ENCODE measurements around the gene C19orf47. TPM values are rescaled to one million over a fixed set of nuclear protein-coding genes. Genes with fewer than 3 reads are reported as not detected.

The C19orf47 gene
- total and polyA plus RNA-seq, 2 donors (not counting 3 experiments of a cell fraction or from before 2014, with no cell fraction given): 16.4 to 27.0 TPM

DNA sequence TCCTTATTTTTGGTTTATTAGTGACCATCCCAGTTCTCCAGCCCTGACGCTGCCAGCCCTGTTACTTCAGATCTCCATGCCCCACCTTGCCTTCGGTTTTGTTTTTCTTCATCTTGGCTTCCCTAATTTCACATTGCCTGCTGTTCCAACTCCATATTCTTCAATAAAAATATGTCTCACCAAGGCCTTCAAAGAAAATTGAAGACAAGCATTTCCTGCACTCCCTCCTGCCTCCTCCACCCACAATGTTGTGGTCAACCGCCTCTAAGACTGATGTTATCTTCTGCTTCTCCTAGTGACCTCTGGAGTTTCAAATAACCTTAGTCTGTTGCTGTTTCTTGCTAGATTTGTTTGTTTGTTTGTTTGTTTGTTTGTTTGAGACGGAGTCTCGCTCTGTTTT is 14.9 kb upstream of the C19orf47 start:
- H3K27me3 ChIP-seq (ENCODE audit: control insufficient read depth in 2 of 2, insufficient read depth in 2 of 2, low read length in 2 of 2): no peaks in the 10 kb centered on the region
- no peak for FAIRE-seq
- H3K9ac ChIP-seq (replicated peaks; ENCODE audit: extremely low read depth, insufficient read depth, low read length): no peak overlapping the region
- H3K36me3 ChIP-seq (ENCODE audit: control insufficient read depth in 2 of 2, extremely low read depth in 1 of 2, insufficient read depth in 2 of 2, low read length in 2 of 2): peaks cover 0 to 3% of the 10 kb centered on the region in 2 experiments
- dilution Hi-C loops (cut with MboI; ENCODE audit: extremely low pct_ligation_motif_present, low sequenced_read_pairs) (no loop called here), intact Hi-C loops (cut with micrococcal nuclease) (no loop called here)
- no peaks in the 10 kb centered on the region for H3K9me1 ChIP-seq (replicated peaks; ENCODE audit: control insufficient read depth, extremely low read depth, insufficient read depth, low read length)
- H3K4me1 ChIP-seq (ENCODE audit: control insufficient read depth, extremely low read depth, insufficient read depth, low read length): peaks cover 3% of the 10 kb centered on the region
- H3K4me2 ChIP-seq (ENCODE audit: insufficient read depth, low read length): no peak overlapping the region
- no peak for DNase-seq (ENCODE audit: low read depth, low spot score)
- no peaks in the 10 kb centered on the region for H3K79me2 ChIP-seq (ENCODE audit: control insufficient read depth, insufficient read depth, low read length)
- H3K9me3 ChIP-seq (replicated peaks; ENCODE audit: control insufficient read depth, insufficient read depth, low read length): no peaks in the 10 kb centered on the region
- ChIA-PET CTCF (no interaction called here), POLR2A (no interaction called here)
- H2AFZ ChIP-seq (ENCODE audit: low read depth, low read length): no peak overlapping the region
- no TSS peak for BruUV-seq (replicated peaks)
- H3K27ac ChIP-seq (ENCODE audit: insufficient read depth, low read depth, low read length): no peak overlapping the region
- TF ChIP-seq MYC (IDR thresholded peaks at IDR 0.05; ENCODE audit: low read depth, low read length) (no peak), GATA2 (IDR thresholded peaks at IDR 0.05; ENCODE audit: insufficient read depth, insufficient read length, low read depth, low read length) (no peak), EZH2 (IDR thresholded peaks at IDR 0.05; ENCODE audit: borderline replicate concordance, low read depth, low read length, severe bottlenecking) (no peak), POLR2A (IDR thresholded peaks at IDR 0.05; ENCODE audit: low read depth, low read length) (no peak), JUN (IDR thresholded peaks at IDR 0.05; ENCODE audit: borderline replicate concordance, insufficient read depth, insufficient read length, low read depth) (no peak), FOS (IDR thresholded peaks at IDR 0.05; ENCODE audit: borderline replicate concordance, insufficient read depth, low read length) (no peak), POLR2AphosphoS5 (IDR thresholded peaks at IDR 0.05; ENCODE audit: insufficient read depth, low read depth, low read length) (no peak)
- TF ChIP-seq, protein P1, sequence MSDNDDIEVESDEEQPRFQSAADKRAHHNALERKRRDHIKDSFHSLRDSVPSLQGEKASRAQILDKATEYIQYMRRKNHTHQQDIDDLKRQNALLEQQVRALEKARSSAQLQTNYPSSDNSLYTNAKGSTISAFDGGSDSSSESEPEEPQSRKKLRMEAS (IDR thresholded peaks at IDR 0.05; ENCODE audit: insufficient read depth, insufficient read length): no peak
- TF ChIP-seq, protein P2, sequence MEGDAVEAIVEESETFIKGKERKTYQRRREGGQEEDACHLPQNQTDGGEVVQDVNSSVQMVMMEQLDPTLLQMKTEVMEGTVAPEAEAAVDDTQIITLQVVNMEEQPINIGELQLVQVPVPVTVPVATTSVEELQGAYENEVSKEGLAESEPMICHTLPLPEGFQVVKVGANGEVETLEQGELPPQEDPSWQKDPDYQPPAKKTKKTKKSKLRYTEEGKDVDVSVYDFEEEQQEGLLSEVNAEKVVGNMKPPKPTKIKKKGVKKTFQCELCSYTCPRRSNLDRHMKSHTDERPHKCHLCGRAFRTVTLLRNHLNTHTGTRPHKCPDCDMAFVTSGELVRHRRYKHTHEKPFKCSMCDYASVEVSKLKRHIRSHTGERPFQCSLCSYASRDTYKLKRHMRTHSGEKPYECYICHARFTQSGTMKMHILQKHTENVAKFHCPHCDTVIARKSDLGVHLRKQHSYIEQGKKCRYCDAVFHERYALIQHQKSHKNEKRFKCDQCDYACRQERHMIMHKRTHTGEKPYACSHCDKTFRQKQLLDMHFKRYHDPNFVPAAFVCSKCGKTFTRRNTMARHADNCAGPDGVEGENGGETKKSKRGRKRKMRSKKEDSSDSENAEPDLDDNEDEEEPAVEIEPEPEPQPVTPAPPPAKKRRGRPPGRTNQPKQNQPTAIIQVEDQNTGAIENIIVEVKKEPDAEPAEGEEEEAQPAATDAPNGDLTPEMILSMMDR (IDR thresholded peaks at IDR 0.05; ENCODE audit: extremely low read depth in 1 of 2, insufficient read depth in 1 of 2, low read depth in 1 of 2, low read length in 2 of 2): no peak
- H3K4me3 ChIP-seq (replicated peaks in 1 of 3; ENCODE audit: insufficient read depth in 1 of 3, low read depth in 1 of 3, low read length in 3 of 3): no peak overlapping the region
- H4K20me1 ChIP-seq (replicated peaks; ENCODE audit: control insufficient read depth, extremely low read depth, insufficient read depth, low read length): no peaks in the 10 kb centered on the region

All from endothelial cell of umbilical vein (primary cell).